Measurements from ENCODE around the gene CAGE1.

Gene CAGE1

GRCh38 chr6:7389451-7390225, at the start of gene CAGE1, which contains the start of gene RIOK1:
Gene CAGE1, minus strand, starts transcription at chr6:7389742. Its CDS starts 2,569 bp downstream, at chr6:7387173.
Gene RIOK1, plus strand, starts transcription at chr6:7389808. Its CDS starts 195 bp downstream, at chr6:7390003.
- no peak for TF ChIP-seq CTCF (IDR thresholded peaks at IDR 0.05; ENCODE audit: low read depth, low read length)
- peak; percentile 95 to 96 for DNase-seq (ENCODE audit: low read depth in 2 of 2)
- peak within 1 kb of the TSS; percentile 84 to 88 for H3K4me3 ChIP-seq (replicated peaks in 1 of 2; ENCODE audit: low read depth in 2 of 2, low read length in 2 of 2)

- TF ChIP-seq CTCF (IDR thresholded peaks at IDR 0.05; ENCODE audit: low read depth, low read length): no peak
- no peak overlapping the region for H3K4me3 ChIP-seq (replicated peaks in 1 of 2; ENCODE audit: low read depth in 2 of 2, low read length in 2 of 2)
- no peak for DNase-seq (ENCODE audit: low read depth in 2 of 2)
Observed at GRCh38 chr6:7439228-7439627, 49.7 kb upstream of the CAGE1 start.

DNA sequence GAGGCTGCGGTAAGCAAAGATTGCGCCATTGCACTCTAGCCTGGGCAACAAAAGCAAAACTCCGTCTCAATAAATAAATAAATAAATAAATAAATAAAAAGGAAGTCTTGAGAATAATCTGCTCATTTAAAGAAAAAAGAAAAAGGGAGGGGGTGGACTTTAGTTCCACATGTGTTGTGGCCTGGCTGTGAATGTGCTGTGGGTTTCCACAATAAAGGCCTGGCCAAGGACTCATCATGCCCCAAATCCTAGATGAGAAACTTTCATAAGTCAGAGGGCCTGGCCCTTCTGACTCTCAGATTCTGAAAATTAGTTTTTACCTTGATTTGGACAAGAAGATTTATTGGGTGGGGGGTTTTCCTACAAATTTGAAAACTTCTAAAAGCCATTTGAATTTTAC, 48.5 kb upstream of the CAGE1 start:
- DNase-seq (ENCODE audit: low read depth in 2 of 2): no peak
- no peak for TF ChIP-seq CTCF (IDR thresholded peaks at IDR 0.05; ENCODE audit: low read depth, low read length)
- no peak overlapping the region for H3K4me3 ChIP-seq (replicated peaks in 1 of 2; ENCODE audit: low read depth in 2 of 2, low read length in 2 of 2)

GRCh38 chr6:7434672-7435071, 45.1 kb upstream of the CAGE1 start:
- no peak for TF ChIP-seq CTCF (IDR thresholded peaks at IDR 0.05; ENCODE audit: low read depth, low read length)
- H3K4me3 ChIP-seq (replicated peaks in 1 of 2; ENCODE audit: low read depth in 2 of 2, low read length in 2 of 2): no peak overlapping the region
- DNase-seq (ENCODE audit: low read depth in 2 of 2): no peak

DNA sequence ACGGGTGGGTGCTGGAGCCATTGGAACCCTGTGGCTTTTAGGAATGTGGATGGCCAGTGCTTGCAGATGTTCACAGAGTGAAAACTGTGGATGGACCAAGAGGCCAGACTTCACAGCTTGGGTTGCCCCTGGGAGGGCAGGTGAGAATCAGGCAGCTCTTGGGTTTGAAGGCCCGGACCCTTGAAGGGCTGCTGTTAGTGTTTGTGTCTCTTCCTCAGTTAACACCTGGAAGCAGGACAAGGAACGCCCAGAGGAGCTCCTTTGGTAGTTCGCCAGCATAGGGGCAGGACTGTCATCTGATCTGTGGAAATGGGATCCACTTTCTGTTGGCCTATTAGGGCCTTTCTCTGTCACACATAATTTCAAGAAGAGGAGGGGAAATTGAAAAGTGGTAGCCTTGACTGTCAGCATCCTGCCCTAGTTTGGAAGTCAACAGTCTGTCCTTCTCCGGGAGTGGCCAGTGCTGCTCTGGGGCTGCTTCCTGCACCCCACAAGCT, 43.6 kb upstream of the CAGE1 start:
- TF ChIP-seq CTCF (IDR thresholded peaks at IDR 0.05; ENCODE audit: low read depth, low read length): no peak
- no peak overlapping the region for H3K4me3 ChIP-seq (replicated peaks in 1 of 2; ENCODE audit: low read depth in 2 of 2, low read length in 2 of 2)
- no peak for DNase-seq (ENCODE audit: low read depth in 2 of 2)

GRCh38 chr6:7432391-7433120, 43.0 kb upstream of the CAGE1 start:
- no peak for DNase-seq (ENCODE audit: low read depth in 2 of 2)
- H3K4me3 ChIP-seq (replicated peaks in 1 of 2; ENCODE audit: low read depth in 2 of 2, low read length in 2 of 2): no peak overlapping the region
- no peak for TF ChIP-seq CTCF (IDR thresholded peaks at IDR 0.05; ENCODE audit: low read depth, low read length)

Data from cardiac fibroblast (primary cell).